Glutamatergic neuron (in vitro differentiated cells): ENCODE results near the gene SLC45A3. TPM values are rescaled to one million over a fixed set of nuclear protein-coding genes. Genes with fewer than 3 reads are reported as not detected.

ENCODE experiments used
- DNase-seq: peaks from one replicate; pipeline ENCODE4 v3.0.0; 2022
- H3K27ac Mint-ChIP-seq: one replicate; pipeline ENCODE4 v1.8.0; 2020; ENCODE audit warnings: mild to moderate bottlenecking, mixed read lengths, inconsistent platforms; ENCODE audit not compliant: unreplicated experiment
- H3K27me3 Mint-ChIP-seq: one replicate; pipeline ENCODE4 v1.8.0; 2020; ENCODE audit warnings: mild to moderate bottlenecking, moderate library complexity, mixed read lengths, inconsistent platforms; ENCODE audit not compliant: unreplicated experiment
- H3K36me3 Mint-ChIP-seq: one replicate; pipeline ENCODE4 v1.8.0; 2020; ENCODE audit warnings: mild to moderate bottlenecking, mixed read lengths, inconsistent platforms; ENCODE audit not compliant: unreplicated experiment
- H3K4me1 Mint-ChIP-seq: one replicate; pipeline ENCODE4 v1.8.0; 2020; ENCODE audit warnings: mild to moderate bottlenecking, low read depth, mixed read lengths, inconsistent platforms; ENCODE audit not compliant: unreplicated experiment
- H3K4me3 Mint-ChIP-seq: one replicate; pipeline ENCODE4 v1.8.0; 2020; ENCODE audit warnings: mild to moderate bottlenecking, mixed read lengths, inconsistent platforms; ENCODE audit not compliant: unreplicated experiment
- H3K9me3 Mint-ChIP-seq: one replicate; pipeline ENCODE4 v1.8.0; 2020; ENCODE audit warnings: mild to moderate bottlenecking, moderate library complexity, mixed read lengths, inconsistent platforms; ENCODE audit not compliant: unreplicated experiment
- CTCF ChIP-seq: fragments of 200-600 bp; sonication (generic); IDR thresholded peaks from one replicate; pipeline ENCODE4 v1.5.0; 2021; ENCODE audit not compliant: partially characterized antibody, unreplicated experiment
- total RNA-seq: library from RNA; stranded (reverse); fragmentation: NEBNext Ultra II Directional; extraction: Animal tissue kit (Norgen Biotek cat#: 25700); gene quantifications from one replicate; pipeline ENCODE4 v1.2.1, GENCODE V29; 2021; ENCODE audit not compliant: unreplicated experiment

The SLC45A3 gene
- total RNA-seq, 1 donor from 2014 or later, result 3.7 TPM

GRCh38 chr1:205688171-205689080, 8.1 kb upstream of the SLC45A3 start:
- peaks cover under 1% of the 10 kb centered on the region for H3K9me3 Mint-ChIP-seq
- peaks cover 4% of the 10 kb centered on the region for H3K4me1 Mint-ChIP-seq
- no peak for DNase-seq
- no peaks in the 10 kb centered on the region for H3K36me3 Mint-ChIP-seq
- no peak overlapping the region for H3K27ac Mint-ChIP-seq
- no peak overlapping the region for H3K4me3 Mint-ChIP-seq
- no peak for TF ChIP-seq CTCF
- H3K27me3 Mint-ChIP-seq, result no peaks in the 10 kb centered on the region

- TF ChIP-seq CTCF, result no peak
- Mint-ChIP-seq H3K4me1 (peaks cover 7% of the 10 kb centered on the region), H3K27ac (no peak overlapping the region), H3K27me3 (peaks cover 5% of the 10 kb centered on the region), H3K9me3 (peaks cover 6% of the 10 kb centered on the region), H3K4me3 (no peak overlapping the region), H3K36me3 (no peaks in the 10 kb centered on the region)
- DNase-seq, result no peak
These were observed 6.9 kb upstream of the SLC45A3 start for GRCh38 chr1:205687242-205687641.

GRCh38 chr1:205681364-205681763, 1.1 kb upstream of the SLC45A3 start:
- Mint-ChIP-seq H3K27ac (no peak overlapping the region), H3K27me3 (peaks cover 18% of the 10 kb centered on the region), H3K4me3 (peak overlapping the region; percentile 84), H3K36me3 (no peaks in the 10 kb centered on the region), H3K4me1 (peaks cover 17% of the 10 kb centered on the region), H3K9me3 (peaks cover 11% of the 10 kb centered on the region)
- no peak for DNase-seq
- TF ChIP-seq CTCF, result no peak

GRCh38 chr1:205678286-205679111, 1.8 kb downstream of the SLC45A3 start:
- peaks cover 21% of the 10 kb centered on the region for H3K27me3 Mint-ChIP-seq
- TF ChIP-seq CTCF, result no peak
- H3K4me3 Mint-ChIP-seq, result peak overlapping the region; percentile 91
- no peak overlapping the region for H3K27ac Mint-ChIP-seq
- H3K36me3 Mint-ChIP-seq, result no peaks in the 10 kb centered on the region
- H3K4me1 Mint-ChIP-seq, result peaks cover 17% of the 10 kb centered on the region
- H3K9me3 Mint-ChIP-seq, result peaks cover 10% of the 10 kb centered on the region
- no peak for DNase-seq
